ENCODE data around the gene CCRL2. TPM values are rescaled to one million over a fixed set of nuclear protein-coding genes. Genes with fewer than 3 reads are reported as not detected.

The CCRL2 gene
- total and polyA plus RNA-seq, 2 of the 8 experiments (the other 6 are each of a cell fraction or from before 2014, with no cell fraction given): not detected

DNA sequence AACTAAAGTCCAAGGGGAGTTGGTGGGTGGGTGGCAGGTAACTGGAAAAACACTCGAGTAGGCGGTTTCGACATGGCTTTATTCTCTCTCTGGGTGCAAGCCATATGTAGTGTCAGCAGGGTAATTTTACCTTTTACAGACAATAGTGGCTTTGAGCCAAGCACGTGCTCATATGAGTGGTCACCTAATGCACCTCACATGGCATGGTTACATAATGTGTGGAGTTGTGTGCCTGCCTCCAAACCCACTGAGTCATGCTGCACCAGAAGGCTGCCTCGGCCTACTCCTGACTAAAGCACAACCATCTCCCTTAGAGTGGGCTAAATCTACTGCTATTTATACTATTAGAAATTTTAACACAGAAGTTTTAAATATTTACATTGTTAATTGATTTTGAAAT, 16.5 kb downstream of the CCRL2 start:
- Histone ChIP-seq H3K4me1 (replicated peaks in 1 of 4; ENCODE audit: control insufficient read depth in 3 of 4, insufficient read depth in 4 of 4, low read length in 3 of 4) (peaks cover 0 to 2% (median 1%) of the 10 kb centered on the region in 4 experiments; a peak in 4 of 7 replicates), H3K18ac (ENCODE audit: extremely low read depth, low read length) (no peak overlapping the region), H2BK15ac (ENCODE audit: low read length) (no peak overlapping the region), H2BK12ac (ENCODE audit: low read depth, low read length) (no peak overlapping the region), H4K20me1 (replicated peaks in 1 of 2; ENCODE audit: control insufficient read depth in 1 of 2, insufficient read depth in 2 of 2, low read length in 2 of 2) (no peaks in the 10 kb centered on the region), H4K5ac (ENCODE audit: insufficient read length, low read depth, low read length) (no peak overlapping the region), H3K4me3 (ENCODE audit: extremely low read depth in 1 of 4, insufficient read depth in 2 of 4, low read depth in 3 of 4, low read length in 4 of 4) (no peak overlapping the region), H3K36me3 (ENCODE audit: control insufficient read depth in 2 of 4, insufficient read depth in 4 of 4, low read length in 3 of 4) (no peaks in the 10 kb centered on the region), H3K4ac (replicated peaks; ENCODE audit: insufficient read length, low read depth, low read length) (no peak overlapping the region), H4K8ac (ENCODE audit: extremely low read depth, insufficient read depth, low read length) (no peak overlapping the region), H2BK20ac (ENCODE audit: low read length) (no peak overlapping the region), H2AFZ (ENCODE audit: low read length) (no peak overlapping the region), H3K23me2 (ENCODE audit: low read depth, low read length) (no peaks in the 10 kb centered on the region), H3K27me3 (replicated peaks in 1 of 4; ENCODE audit: control insufficient read depth in 3 of 4, extremely low read depth in 1 of 4, insufficient read depth in 3 of 4, low read length in 3 of 4) (no peaks in the 10 kb centered on the region), H2BK5ac (ENCODE audit: low read depth, low read length) (no peak overlapping the region), H2BK120ac (replicated peaks; ENCODE audit: low read depth, low read length) (no peak overlapping the region), H3K23ac (ENCODE audit: insufficient read length) (no peak overlapping the region), H3K79me2 (ENCODE audit: control insufficient read depth in 1 of 2, insufficient read depth in 2 of 2, low read length in 2 of 2) (no peaks in the 10 kb centered on the region), H4K91ac (replicated peaks; ENCODE audit: insufficient read length, low read length) (no peak overlapping the region), H3K9ac (replicated peaks in 1 of 4; ENCODE audit: extremely low read depth in 1 of 4, low read depth in 3 of 4, low read length in 3 of 4) (no peak overlapping the region), H3K79me1 (ENCODE audit: low read depth, low read length) (no peaks in the 10 kb centered on the region; the same call in 1 of the 2 replicates), H2AK5ac (ENCODE audit: low read depth, low read length) (no peak overlapping the region), H3K27ac (ENCODE audit: low read depth, low read length) (no peak overlapping the region), H3K56ac (replicated peaks; ENCODE audit: insufficient read length, low read depth, low read length) (no peak overlapping the region), H3K9me3 (ENCODE audit: insufficient read depth in 2 of 2, low read depth in 1 of 2, low read length in 1 of 2) (no peaks in the 10 kb centered on the region), H3K14ac (ENCODE audit: insufficient read length) (no peak overlapping the region), H3K4me2 (ENCODE audit: insufficient read depth in 1 of 2, low read depth in 2 of 2, low read length in 2 of 2) (no peak overlapping the region)
- 91% methylated on average over 5 of the region's 5 CpGs; no CpG with 5 or more reads in 1 of the 2 experiments for WGBS, 2 experiments (ENCODE audit: extremely low coverage in 1 of 2, insufficient coverage in 1 of 2, insufficient read length in 1 of 2, insufficient replicate concordance in 2 of 2, low coverage in 1 of 2, low lambda C conversion rate in 2 of 2, missing lambda C conversion rate in 1 of 2)
- POLR2A ChIA-PET (ENCODE audit: partially characterized antibody): no interaction called here
- TF ChIP-seq RFX5 (IDR thresholded peaks at IDR 0.05; ENCODE audit: borderline replicate concordance, low read depth, low read length) (no peak), BRCA1 (IDR thresholded peaks at IDR 0.05; ENCODE audit: low read depth, low read length) (no peak), TBP (IDR thresholded peaks at IDR 0.05; ENCODE audit: low read depth, low read length) (no peak), CTBP2 (IDR thresholded peaks at IDR 0.05; ENCODE audit: borderline replicate concordance, insufficient read depth, insufficient read length, low read length) (no peak), POLR2AphosphoS5 (IDR thresholded peaks at IDR 0.05; ENCODE audit: low read depth, low read length) (no peak), POLR2A (IDR thresholded peaks at IDR 0.05; ENCODE audit: control extremely low read depth in 1 of 2, low read depth in 2 of 2, low read length in 2 of 2) (no peak), BCL11A (IDR thresholded peaks at IDR 0.05; ENCODE audit: low read depth in 2 of 2, low read length in 2 of 2) (no peak), CREB1 (IDR thresholded peaks at IDR 0.05) (no peak), EZH2 (IDR thresholded peaks at IDR 0.05; ENCODE audit: low read depth, low read length, severe bottlenecking) (no peak), RXRA (IDR thresholded peaks at IDR 0.05; ENCODE audit: insufficient read depth, low read depth, low read length) (no peak), USF2 (IDR thresholded peaks at IDR 0.05; ENCODE audit: low read length) (no peak), GABPA (IDR thresholded peaks at IDR 0.05; ENCODE audit: borderline replicate concordance, insufficient read depth, low read length) (no peak)
- FAIRE-seq (no peak), DNase-seq (ENCODE audit: low read depth in 1 of 2, low spot score in 2 of 2) (no peak)
- CTCF ChIA-PET (ENCODE audit: partially characterized antibody): interaction anchor here (0.6 to 2.3 kb wide), 7 partner anchors 9 to 216 kb away, joined by 3 to 12 read pairs (median 6); partner anchors contain the start of genes CCR5AS and CCRL2

All from H1 (cell line).